ENCODE measurements around the gene RXFP4. TPM values are rescaled to one million over a fixed set of nuclear protein-coding genes. Genes with fewer than 3 reads are reported as not detected.
A peak's percentile ranks its signal among the peaks of the same experiment; 100 is the strongest.

Gene RXFP4
- polyA plus RNA-seq, 1 donor (not counting 4 experiments of a cell fraction or from before 2014, with no cell fraction given), result not detected

DNA sequence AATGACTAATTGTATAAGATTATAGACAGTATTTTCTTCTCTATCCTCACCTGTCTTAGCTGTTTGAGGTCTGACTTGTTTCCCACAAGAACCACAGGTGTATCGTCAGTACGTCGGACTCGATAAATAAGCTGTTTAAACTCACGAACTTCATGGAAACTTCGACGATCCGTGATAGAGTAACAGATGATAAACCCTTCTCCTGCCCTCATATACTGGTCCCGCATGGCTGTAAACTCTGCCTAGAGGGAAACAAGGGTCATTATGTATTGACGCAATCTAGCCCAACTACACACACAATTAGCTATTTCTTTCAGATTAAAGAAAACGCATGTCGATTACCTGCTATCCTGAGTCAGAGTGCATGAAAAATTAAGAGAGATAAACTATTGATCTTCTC lies 37.2 kb upstream of the RXFP4 start:
- Histone ChIP-seq H3K4me2 (ENCODE audit: control insufficient read depth, extremely low read depth, insufficient read depth, low read depth, low read length) (no peak overlapping the region), H3K9ac (ENCODE audit: control insufficient read depth, extremely low read depth, insufficient read depth, low read length) (no peak overlapping the region), H3K9me3 (ENCODE audit: control insufficient read depth, low read depth, low read length) (no peaks in the 10 kb centered on the region), H3K9me1 (ENCODE audit: control insufficient read depth, extremely low read depth, insufficient read depth, low read length) (no peaks in the 10 kb centered on the region), H4K20me1 (ENCODE audit: control insufficient read depth, extremely low read depth, insufficient read depth, low read length) (no peaks in the 10 kb centered on the region), H2AFZ (ENCODE audit: control insufficient read depth, low read length) (no peak overlapping the region), H3K79me2 (ENCODE audit: control insufficient read depth, insufficient read depth, low read length) (peaks cover 2% of the 10 kb centered on the region), H3K36me3 (ENCODE audit: control insufficient read depth in 2 of 2, extremely low read depth in 1 of 2, insufficient read depth in 2 of 2, low read length in 2 of 2) (peaks cover 22 to 28% of the 10 kb centered on the region in 2 experiments), H3K27ac (ENCODE audit: control insufficient read depth, insufficient read depth, low read length) (no peak overlapping the region), H3K4me1 (ENCODE audit: control insufficient read depth, extremely low read depth, insufficient read depth, low read length) (no peaks in the 10 kb centered on the region), H3K27me3 (ENCODE audit: control insufficient read depth, extremely low read depth, insufficient read depth, low read length) (no peaks in the 10 kb centered on the region), H3K4me3 (ENCODE audit: control insufficient read depth in 2 of 3, extremely low read depth in 1 of 3, insufficient read depth in 2 of 3, low read depth in 1 of 3, low read length in 3 of 3) (no peak overlapping the region)
- TF ChIP-seq, protein P1, sequence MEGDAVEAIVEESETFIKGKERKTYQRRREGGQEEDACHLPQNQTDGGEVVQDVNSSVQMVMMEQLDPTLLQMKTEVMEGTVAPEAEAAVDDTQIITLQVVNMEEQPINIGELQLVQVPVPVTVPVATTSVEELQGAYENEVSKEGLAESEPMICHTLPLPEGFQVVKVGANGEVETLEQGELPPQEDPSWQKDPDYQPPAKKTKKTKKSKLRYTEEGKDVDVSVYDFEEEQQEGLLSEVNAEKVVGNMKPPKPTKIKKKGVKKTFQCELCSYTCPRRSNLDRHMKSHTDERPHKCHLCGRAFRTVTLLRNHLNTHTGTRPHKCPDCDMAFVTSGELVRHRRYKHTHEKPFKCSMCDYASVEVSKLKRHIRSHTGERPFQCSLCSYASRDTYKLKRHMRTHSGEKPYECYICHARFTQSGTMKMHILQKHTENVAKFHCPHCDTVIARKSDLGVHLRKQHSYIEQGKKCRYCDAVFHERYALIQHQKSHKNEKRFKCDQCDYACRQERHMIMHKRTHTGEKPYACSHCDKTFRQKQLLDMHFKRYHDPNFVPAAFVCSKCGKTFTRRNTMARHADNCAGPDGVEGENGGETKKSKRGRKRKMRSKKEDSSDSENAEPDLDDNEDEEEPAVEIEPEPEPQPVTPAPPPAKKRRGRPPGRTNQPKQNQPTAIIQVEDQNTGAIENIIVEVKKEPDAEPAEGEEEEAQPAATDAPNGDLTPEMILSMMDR (optimal IDR thresholded peaks at IDR 0.05 in 1 of 3, IDR thresholded peaks at IDR 0.05 in 1 of 3, conservative IDR thresholded peaks at IDR 0.05 in 1 of 3; ENCODE audit: extremely low read depth in 1 of 3, insufficient read depth in 2 of 3, low read length in 3 of 3), result no peak
- TF ChIP-seq EZH2 (IDR thresholded peaks at IDR 0.05; ENCODE audit: low read length), result no peak
- dilution Hi-C loops (cut with MboI; ENCODE audit: extremely low pct_ligation_motif_present, low sequenced_read_pairs), result no loop called here
- no peak for FAIRE-seq
- no peak for DNase-seq (ENCODE audit: low read depth, low spot score)

DNA sequence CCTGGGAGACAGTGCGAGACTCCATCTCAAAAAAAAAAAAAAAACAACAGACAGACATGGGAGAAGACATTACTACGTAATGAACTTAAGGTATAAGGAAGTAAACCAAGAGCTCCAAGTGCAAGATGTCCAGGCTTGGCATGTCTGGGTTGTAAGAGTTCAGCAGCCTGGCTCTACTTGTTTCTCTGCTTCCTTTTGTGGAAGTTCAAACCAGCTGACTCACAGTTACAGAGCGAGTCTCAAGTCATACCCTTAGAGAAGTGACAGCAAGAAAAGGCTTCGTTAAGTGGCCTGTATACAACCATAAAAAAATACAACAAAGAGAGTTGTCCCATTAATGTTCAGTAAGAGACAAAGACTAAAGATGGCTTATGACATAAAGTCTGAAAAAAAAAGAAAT lies 31.5 kb upstream of the RXFP4 start:
- peak overlapping the region in 2 of 3 experiments; percentile 71 to 86 for H3K4me3 ChIP-seq (ENCODE audit: control insufficient read depth in 2 of 3, extremely low read depth in 1 of 3, insufficient read depth in 2 of 3, low read depth in 1 of 3, low read length in 3 of 3)
- H2AFZ ChIP-seq (ENCODE audit: control insufficient read depth, low read length), result no peak overlapping the region
- no peaks in the 10 kb centered on the region for H3K9me3 ChIP-seq (ENCODE audit: control insufficient read depth, low read depth, low read length)
- dilution Hi-C loops (cut with MboI; ENCODE audit: extremely low pct_ligation_motif_present, low sequenced_read_pairs), result no loop called here
- peaks cover 18% of the 10 kb centered on the region for H3K4me1 ChIP-seq (ENCODE audit: control insufficient read depth, extremely low read depth, insufficient read depth, low read length)
- peak overlapping the region; percentile 95 for H3K4me2 ChIP-seq (ENCODE audit: control insufficient read depth, extremely low read depth, insufficient read depth, low read depth, low read length)
- peak overlapping the region; percentile 70 for H3K27ac ChIP-seq (ENCODE audit: control insufficient read depth, insufficient read depth, low read length)
- FAIRE-seq (peak; percentile 77), DNase-seq (ENCODE audit: low read depth, low spot score) (no peak)
- no peaks in the 10 kb centered on the region for H4K20me1 ChIP-seq (ENCODE audit: control insufficient read depth, extremely low read depth, insufficient read depth, low read length)
- peaks cover 12 to 17% of the 10 kb centered on the region in 2 experiments for H3K36me3 ChIP-seq (ENCODE audit: control insufficient read depth in 2 of 2, extremely low read depth in 1 of 2, insufficient read depth in 2 of 2, low read length in 2 of 2)
- TF ChIP-seq, protein P1 (optimal IDR thresholded peaks at IDR 0.05 in 1 of 3, IDR thresholded peaks at IDR 0.05 in 1 of 3, conservative IDR thresholded peaks at IDR 0.05 in 1 of 3; ENCODE audit: extremely low read depth in 1 of 3, insufficient read depth in 2 of 3, low read length in 3 of 3), result no peak
- no peak for TF ChIP-seq EZH2 (IDR thresholded peaks at IDR 0.05; ENCODE audit: low read length)
- H3K9me1 ChIP-seq (ENCODE audit: control insufficient read depth, extremely low read depth, insufficient read depth, low read length), result no peaks in the 10 kb centered on the region
- peaks cover 7% of the 10 kb centered on the region for H3K79me2 ChIP-seq (ENCODE audit: control insufficient read depth, insufficient read depth, low read length)
- H3K9ac ChIP-seq (ENCODE audit: control insufficient read depth, extremely low read depth, insufficient read depth, low read length), result no peak overlapping the region
- no peaks in the 10 kb centered on the region for H3K27me3 ChIP-seq (ENCODE audit: control insufficient read depth, extremely low read depth, insufficient read depth, low read length)

All from keratinocyte (primary cell).